ENCODE results near the gene LIPH. TPM values are rescaled to one million over a fixed set of nuclear protein-coding genes. Genes with fewer than 3 reads are reported as not detected.

The LIPH gene
- polyA plus RNA-seq, 1 experiment: 0.06 TPM

DNA sequence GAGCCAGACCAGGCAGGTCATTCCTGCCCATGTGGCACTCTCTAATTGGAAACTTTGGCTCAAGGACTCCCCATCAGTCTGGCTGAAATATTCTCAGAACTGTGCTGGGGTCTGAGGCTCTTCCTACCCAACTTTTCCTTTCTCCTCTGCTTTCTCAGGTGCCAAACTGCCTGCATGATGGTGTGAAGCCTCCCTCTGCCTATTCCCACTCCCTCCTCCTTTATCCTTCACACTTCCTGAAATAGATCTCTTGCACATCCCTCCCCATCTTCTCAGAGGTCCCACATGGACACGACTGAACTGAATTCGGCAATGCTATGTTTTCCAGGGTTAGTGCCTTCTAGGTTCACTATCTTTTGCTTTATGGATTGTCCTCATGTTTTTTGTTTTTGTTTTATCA, 12.5 kb downstream of the LIPH start:
- ChIA-PET POLR2A (no interaction called here), CTCF (no interaction called here)
- Histone ChIP-seq H3K27ac (ENCODE audit: low read depth, low read length) (no peak overlapping the region), H3K4me3 (ENCODE audit: low read depth, low read length) (no peak overlapping the region), H3K27me3 (ENCODE audit: control insufficient read depth, insufficient read depth, low read length) (no peaks in the 10 kb centered on the region), H3K9me3 (ENCODE audit: control insufficient read depth, insufficient read depth, low read length) (no peaks in the 10 kb centered on the region)
- DNase-seq (ENCODE audit: low read depth, low spot score): no peak
- TF ChIP-seq CTCF (IDR thresholded peaks at IDR 0.05; ENCODE audit: low read depth, low read length): no peak

DNA sequence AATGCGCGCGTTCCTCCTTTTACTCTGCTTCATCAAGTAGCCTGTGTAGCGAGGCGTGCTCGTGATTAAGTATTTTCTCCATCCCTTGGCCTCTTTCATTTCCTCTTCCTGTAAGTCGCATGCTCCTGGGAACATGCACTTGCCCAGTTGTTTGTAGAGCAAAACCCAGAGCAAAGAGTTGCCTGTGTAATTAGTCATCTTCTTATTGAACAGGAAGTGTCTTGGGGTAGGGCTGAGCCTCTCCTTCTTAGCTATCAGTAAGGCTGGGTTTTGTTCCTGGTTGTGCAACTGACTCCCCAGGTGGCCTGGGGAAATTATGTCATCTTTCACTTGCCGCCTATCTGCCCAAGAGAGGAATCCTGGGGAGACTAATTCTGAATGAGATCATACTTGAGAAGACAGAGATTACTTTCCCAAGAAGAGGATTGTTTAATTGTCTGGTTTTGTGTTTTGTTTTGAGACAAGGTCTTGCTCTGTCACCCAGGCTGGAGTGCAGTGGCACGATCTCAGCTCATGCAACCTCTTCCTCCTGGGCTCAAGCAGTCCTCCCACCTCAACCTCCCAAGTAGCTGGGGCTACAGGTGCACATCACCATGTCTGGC, 14.9 kb downstream of the LIPH start:
- no peak for TF ChIP-seq CTCF (IDR thresholded peaks at IDR 0.05; ENCODE audit: low read depth, low read length)
- H3K4me3 ChIP-seq (ENCODE audit: low read depth, low read length): no peak overlapping the region
- no peaks in the 10 kb centered on the region for H3K27me3 ChIP-seq (ENCODE audit: control insufficient read depth, insufficient read depth, low read length)
- ChIA-PET CTCF (no interaction called here), POLR2A (no interaction called here)
- no peak overlapping the region for H3K27ac ChIP-seq (ENCODE audit: low read depth, low read length)
- H3K9me3 ChIP-seq (ENCODE audit: control insufficient read depth, insufficient read depth, low read length): no peaks in the 10 kb centered on the region
- no peak for DNase-seq (ENCODE audit: low read depth, low spot score)

DNA sequence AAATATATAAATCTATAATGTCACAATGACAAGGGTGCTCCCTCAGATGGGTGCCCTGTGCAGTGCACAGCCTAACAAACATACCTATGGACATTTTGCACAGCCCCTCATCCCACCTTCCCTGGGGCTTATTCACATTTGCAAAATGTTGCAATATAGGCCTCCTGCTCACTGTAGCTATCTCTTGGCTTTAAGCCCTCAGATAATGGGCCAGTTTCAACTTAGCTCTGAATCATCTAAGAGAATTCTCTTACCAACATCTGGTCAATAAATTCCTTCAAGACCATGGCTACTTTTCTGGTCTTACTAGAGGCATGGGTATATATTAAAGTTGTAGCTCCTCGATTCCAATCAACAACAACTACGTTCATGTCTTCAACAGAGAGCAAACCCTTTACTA, 17.9 kb downstream of the LIPH start:
- H3K9me3 ChIP-seq (ENCODE audit: control insufficient read depth, insufficient read depth, low read length): no peaks in the 10 kb centered on the region
- ChIA-PET CTCF (interaction anchor here (1.2 kb wide), 1 partner anchor 24 kb away, joined by 3 read pairs; no protein-coding TSS in a partner anchor), POLR2A (no interaction called here)
- H3K27me3 ChIP-seq (ENCODE audit: control insufficient read depth, insufficient read depth, low read length): peaks cover under 1% of the 10 kb centered on the region
- DNase-seq (ENCODE audit: low read depth, low spot score): no peak
- no peak for TF ChIP-seq CTCF (IDR thresholded peaks at IDR 0.05; ENCODE audit: low read depth, low read length)
- H3K4me3 ChIP-seq (ENCODE audit: low read depth, low read length): no peak overlapping the region
- no peak overlapping the region for H3K27ac ChIP-seq (ENCODE audit: low read depth, low read length)

DNA sequence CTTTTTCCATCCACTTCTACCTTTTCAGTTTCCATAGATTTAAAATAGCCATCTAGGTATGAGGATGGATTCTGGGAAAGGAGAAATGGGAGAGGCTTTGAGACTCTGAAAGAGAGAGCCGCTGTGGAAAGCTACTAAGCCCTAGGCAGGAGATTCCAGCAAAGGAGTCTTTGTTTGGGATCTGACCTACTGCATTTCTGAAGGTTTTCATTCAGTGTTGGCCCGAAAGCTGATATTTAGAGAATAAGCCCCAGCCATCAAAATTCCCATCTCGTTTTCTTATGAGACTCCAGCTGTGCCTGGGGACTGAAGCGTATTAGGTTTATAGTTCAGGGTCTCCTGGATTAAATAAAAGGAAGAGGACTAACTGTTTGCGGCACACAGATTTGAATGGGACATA, 19.5 kb downstream of the LIPH start:
- no peak for TF ChIP-seq CTCF (IDR thresholded peaks at IDR 0.05; ENCODE audit: low read depth, low read length)
- POLR2A ChIA-PET: no interaction called here
- Histone ChIP-seq H3K4me3 (ENCODE audit: low read depth, low read length) (no peak overlapping the region), H3K27me3 (ENCODE audit: control insufficient read depth, insufficient read depth, low read length) (peaks cover 5% of the 10 kb centered on the region), H3K9me3 (ENCODE audit: control insufficient read depth, insufficient read depth, low read length) (no peaks in the 10 kb centered on the region), H3K27ac (ENCODE audit: low read depth, low read length) (no peak overlapping the region)
- CTCF ChIA-PET: interaction anchor here (1.4 kb wide), 1 partner anchor 26 kb away, joined by 7 read pairs; no protein-coding TSS in a partner anchor
- no peak for DNase-seq (ENCODE audit: low read depth, low spot score)

- Histone ChIP-seq H3K27me3 (ENCODE audit: control insufficient read depth, insufficient read depth, low read length) (peaks cover 5% of the 10 kb centered on the region), H3K4me3 (ENCODE audit: low read depth, low read length) (no peak overlapping the region), H3K27ac (ENCODE audit: low read depth, low read length) (no peak overlapping the region), H3K9me3 (ENCODE audit: control insufficient read depth, insufficient read depth, low read length) (no peaks in the 10 kb centered on the region)
- DNase-seq (ENCODE audit: low read depth, low spot score): no peak
- ChIA-PET CTCF (interaction anchor here (1.2 kb wide), 1 partner anchor 28 kb away, joined by 7 read pairs; no protein-coding TSS in a partner anchor), POLR2A (no interaction called here)
- TF ChIP-seq CTCF (IDR thresholded peaks at IDR 0.05; ENCODE audit: low read depth, low read length): no peak
Observed at GRCh38 chr3:185530856-185531255, 21.5 kb downstream of the LIPH start.
